Lower leg skin (tissue), 4 donors: Measurements from ENCODE around the gene CTDNEP1. TPM values are rescaled to one million over a fixed set of nuclear protein-coding genes. Genes with fewer than 3 reads are reported as not detected.
A peak's percentile ranks its signal among the peaks of the same experiment; 100 is the strongest.

Experiments used
- DNase-seq, 2 donors: peaks; one replicate each; pipeline ENCODE4 v3.0.0-alpha.2; 2019; ENCODE audit warnings: low spot score in 2 of 2
- H3K4me3 ChIP-seq: fragments of 200-600 bp; sonication (generic); 2 replicates; pipeline ENCODE4 v1.5.1; 2017; ENCODE audit warnings: mild to moderate bottlenecking, low read depth; ENCODE audit not compliant: poor library complexity, severe bottlenecking
- POLR2A ChIP-seq, 2 donors: fragments of 450-650 bp; IDR thresholded peaks; one replicate each; pipeline ENCODE4 v1.6.1; 2016 to 2017; ENCODE audit warnings: antibody characterized with exemption in 2 of 2, mild to moderate bottlenecking in 1 of 2, moderate library complexity in 1 of 2
- WGBS, 2 donors: methylation state at CpG; one replicate each; pipeline ENCODE4 v1.1.5; 2018; 5-methylcytosine and 5-hydroxymethylcytosine counted together
- intact Hi-C: fragments of 100-400 bp; cut with DNase I; formaldehyde crosslinking; loops from one replicate; pipeline ENCODE4 v1.15.0; 2023; ENCODE audit warnings: low total_unique reads
- total RNA-seq, 4 donors: library from RNA; depleted of rRNA; stranded (reverse); fragments of >200 nt; gene quantifications; one replicate each; pipeline ENCODE4 v1.1.0, GENCODE V29; 2016
- TF ChIP-seq, protein P1 (sequence below), 3 donors: fragments of 450-650 bp; IDR thresholded peaks; one replicate each; pipeline ENCODE4 v1.5.1; 2016; ENCODE audit warnings: antibody characterized with exemption in 3 of 3, mild to moderate bottlenecking in 3 of 3, moderate library complexity in 2 of 3

The CTDNEP1 gene
- total RNA-seq, 4 donors from 2014 or later: 55.3 to 79.2 (median 70.4) TPM

- intact Hi-C loops: no loop called here
- WGBS, 2 donors: 51% methylated on average over 15 of the region's 15 CpGs
- no peak overlapping the region for H3K4me3 ChIP-seq
- no peak for DNase-seq
- TF ChIP-seq, protein P1, sequence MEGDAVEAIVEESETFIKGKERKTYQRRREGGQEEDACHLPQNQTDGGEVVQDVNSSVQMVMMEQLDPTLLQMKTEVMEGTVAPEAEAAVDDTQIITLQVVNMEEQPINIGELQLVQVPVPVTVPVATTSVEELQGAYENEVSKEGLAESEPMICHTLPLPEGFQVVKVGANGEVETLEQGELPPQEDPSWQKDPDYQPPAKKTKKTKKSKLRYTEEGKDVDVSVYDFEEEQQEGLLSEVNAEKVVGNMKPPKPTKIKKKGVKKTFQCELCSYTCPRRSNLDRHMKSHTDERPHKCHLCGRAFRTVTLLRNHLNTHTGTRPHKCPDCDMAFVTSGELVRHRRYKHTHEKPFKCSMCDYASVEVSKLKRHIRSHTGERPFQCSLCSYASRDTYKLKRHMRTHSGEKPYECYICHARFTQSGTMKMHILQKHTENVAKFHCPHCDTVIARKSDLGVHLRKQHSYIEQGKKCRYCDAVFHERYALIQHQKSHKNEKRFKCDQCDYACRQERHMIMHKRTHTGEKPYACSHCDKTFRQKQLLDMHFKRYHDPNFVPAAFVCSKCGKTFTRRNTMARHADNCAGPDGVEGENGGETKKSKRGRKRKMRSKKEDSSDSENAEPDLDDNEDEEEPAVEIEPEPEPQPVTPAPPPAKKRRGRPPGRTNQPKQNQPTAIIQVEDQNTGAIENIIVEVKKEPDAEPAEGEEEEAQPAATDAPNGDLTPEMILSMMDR (IDR thresholded peaks at IDR 0.05): no peak
- TF ChIP-seq POLR2A (IDR thresholded peaks at IDR 0.05): no peak
Measured at GRCh38 chr17:7205561-7205960, 46.0 kb downstream of the CTDNEP1 start.

- 0 to 2% methylated on average over 34 of the region's 34 CpGs for WGBS, 2 donors
- DNase-seq: peak; percentile 70 to 96
- intact Hi-C loops: no loop called here
- TF ChIP-seq POLR2A (IDR thresholded peaks at IDR 0.05): no peak
- TF ChIP-seq, protein P1 (IDR thresholded peaks at IDR 0.05): no peak
- peak overlapping the region; percentile 17 for H3K4me3 ChIP-seq
Measured at GRCh38 chr17:7204828-7205461, 46.6 kb downstream of the CTDNEP1 start.

DNA sequence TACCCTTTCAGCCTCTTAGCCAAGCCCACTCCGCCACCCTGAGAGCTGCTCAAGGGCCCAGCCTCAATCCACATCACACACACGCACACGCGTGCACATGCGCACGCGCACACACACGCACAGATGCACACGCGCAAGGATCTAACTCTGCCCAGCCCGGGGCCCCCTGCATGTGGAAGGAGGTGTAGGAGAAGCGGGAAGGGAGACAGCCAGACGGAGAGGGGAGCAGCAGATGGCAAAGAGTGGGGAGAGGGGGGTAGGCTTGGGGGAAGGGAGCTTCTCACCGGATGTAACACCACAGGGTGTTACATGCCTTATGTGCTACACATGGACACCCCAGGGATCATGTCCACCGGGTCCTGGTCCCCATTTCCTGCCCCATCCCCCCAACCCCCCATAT, 47.2 kb downstream of the CTDNEP1 start:
- no peak for DNase-seq
- no peak overlapping the region for H3K4me3 ChIP-seq
- intact Hi-C loops: no loop called here
- no peak for TF ChIP-seq POLR2A (IDR thresholded peaks at IDR 0.05)
- 68 to 76% methylated on average over 15 of the region's 15 CpGs for WGBS, 2 donors

DNA sequence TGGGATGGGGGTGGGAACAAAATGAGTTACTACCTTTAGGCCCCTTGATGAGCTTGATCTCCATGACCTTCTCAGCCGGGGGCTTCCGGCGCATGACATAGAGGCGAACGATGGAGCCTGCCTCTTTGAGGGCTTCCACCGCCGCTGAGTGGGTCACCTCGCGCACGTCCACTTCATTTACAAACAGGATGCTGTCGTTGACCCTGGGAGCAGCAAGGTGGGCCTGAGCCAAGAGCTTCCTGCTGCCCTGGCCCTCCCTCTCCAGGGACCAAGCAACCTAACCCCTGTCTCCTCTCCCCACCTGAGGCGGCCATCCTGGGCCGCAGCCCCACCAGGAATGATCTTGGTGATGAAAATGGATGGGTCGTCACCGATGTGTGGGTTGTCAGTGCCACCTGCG, 48.1 kb downstream of the CTDNEP1 start:
- DNase-seq: no peak
- WGBS, 2 donors: 94 to 95% methylated on average over 14 to 16 of the region's 16 CpGs

GRCh38 chr17:7196651-7197401, 54.7 kb downstream of the CTDNEP1 start:
- WGBS, 2 donors: 91 to 92% methylated on average over 22 of the region's 22 CpGs
- TF ChIP-seq, protein P1 (IDR thresholded peaks at IDR 0.05): no peak
- TF ChIP-seq POLR2A (IDR thresholded peaks at IDR 0.05): no peak
- no peak for DNase-seq
- intact Hi-C loops: no loop called here
- no peak overlapping the region for H3K4me3 ChIP-seq

More for the DNA sequence above, 48.1 kb downstream of the CTDNEP1 start:
- H3K4me3 ChIP-seq: no peak overlapping the region
- intact Hi-C loops: no loop called here
- TF ChIP-seq, protein P1 (IDR thresholded peaks at IDR 0.05): no peak
- TF ChIP-seq POLR2A (IDR thresholded peaks at IDR 0.05): no peak

GRCh38 chr17:7195971-7196370, 55.6 kb downstream of the CTDNEP1 start:
- 89 to 95% methylated on average over 9 to 10 of the region's 12 CpGs for WGBS, 2 donors

More at GRCh38 chr17:7195971-7196370, 55.6 kb downstream of the CTDNEP1 start:
- intact Hi-C loops: no loop called here
- TF ChIP-seq, protein P1 (IDR thresholded peaks at IDR 0.05): no peak
- no peak for TF ChIP-seq POLR2A (IDR thresholded peaks at IDR 0.05)
- DNase-seq: no peak
- no peak overlapping the region for H3K4me3 ChIP-seq
